HG03469 (cell line): ENCODE measurements around the gene NETO1.

Experiments used
- ATAC-seq: cut with Tn5 transposase; IDR thresholded peaks from one replicate; pipeline ENCODE4 v1.9.1; 2021; ENCODE audit warnings: mild to moderate bottlenecking, moderate library complexity, moderate number of reproducible peaks; ENCODE audit not compliant: unreplicated experiment

NETO1 gene

DNA sequence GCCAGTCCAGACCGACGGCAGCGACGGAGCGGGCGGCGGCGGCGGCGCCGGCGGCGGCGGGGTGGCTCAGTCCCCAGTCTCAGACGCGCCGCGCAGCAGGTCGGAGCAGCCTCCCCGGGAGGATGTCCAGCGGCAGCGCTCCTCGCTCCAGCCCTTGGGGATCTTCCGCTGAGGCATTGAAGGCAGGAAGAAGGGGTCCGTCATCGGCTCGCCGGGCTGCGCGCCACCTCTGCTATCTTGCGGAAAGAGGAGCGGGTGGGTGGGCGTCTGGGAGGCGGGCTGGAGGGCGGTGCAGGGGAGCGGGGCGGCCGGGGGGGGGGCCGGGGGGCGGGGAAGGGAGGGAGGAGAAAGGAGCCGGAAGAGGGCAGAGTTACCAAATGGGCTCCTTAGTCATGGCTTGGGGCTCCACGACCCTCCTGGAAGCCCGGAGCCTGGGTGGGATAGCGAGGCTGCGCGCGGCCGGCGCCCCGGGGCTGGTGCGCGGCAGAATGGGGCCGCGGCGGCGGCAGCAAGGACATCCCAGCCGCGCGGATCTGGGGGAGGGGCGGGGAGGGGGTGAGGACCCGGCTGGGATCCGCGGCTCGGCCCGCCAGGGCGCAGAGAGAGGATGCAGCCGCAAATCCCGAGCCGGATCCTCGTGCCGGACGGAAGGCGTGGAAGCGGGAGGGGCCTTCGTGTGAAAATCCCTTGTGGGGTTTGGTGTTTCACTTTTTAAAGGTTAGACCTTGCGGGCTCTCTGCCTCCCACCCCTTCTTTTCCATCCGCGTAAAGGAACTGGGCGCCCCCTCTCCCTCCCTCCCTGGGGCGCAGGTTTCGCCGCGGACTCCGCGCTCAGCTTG lies at the start of gene NETO1:
Gene NETO1, minus strand, starts transcription at position 242 of the 839 bp plus-strand sequence. CDS start 696 bp downstream, outside the sequence.
- ATAC-seq, result no peak

DNA sequence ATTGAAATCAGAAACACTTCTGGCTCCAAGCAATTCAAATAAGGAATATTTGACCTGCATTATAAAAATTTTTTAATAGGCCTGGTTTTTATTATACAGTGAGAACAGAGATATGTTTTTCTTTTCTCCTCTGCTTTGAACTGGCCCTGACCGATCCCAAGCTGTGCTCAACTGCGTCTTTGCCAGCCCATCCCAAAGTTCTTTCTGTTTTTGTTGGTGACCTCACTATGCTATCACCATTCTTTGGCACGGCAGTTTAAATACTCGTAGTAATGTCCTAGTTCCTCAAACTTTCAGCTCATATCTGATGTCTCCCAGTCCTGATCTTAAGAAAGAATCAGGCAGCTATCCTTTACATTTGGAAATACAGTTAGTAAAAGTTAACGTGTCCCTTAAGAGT lies 42.3 kb upstream of the NETO1 start:
- ATAC-seq, result no peak

- no peak for ATAC-seq
These were observed 40.4 kb upstream of the NETO1 start for GRCh38 chr18:72908181-72908580.

GRCh38 chr18:72903033-72903432 lies 35.2 kb upstream of the NETO1 start:
- no peak for ATAC-seq

- no peak for ATAC-seq
These were observed 31.6 kb upstream of the NETO1 start for GRCh38 chr18:72899338-72899737.

DNA sequence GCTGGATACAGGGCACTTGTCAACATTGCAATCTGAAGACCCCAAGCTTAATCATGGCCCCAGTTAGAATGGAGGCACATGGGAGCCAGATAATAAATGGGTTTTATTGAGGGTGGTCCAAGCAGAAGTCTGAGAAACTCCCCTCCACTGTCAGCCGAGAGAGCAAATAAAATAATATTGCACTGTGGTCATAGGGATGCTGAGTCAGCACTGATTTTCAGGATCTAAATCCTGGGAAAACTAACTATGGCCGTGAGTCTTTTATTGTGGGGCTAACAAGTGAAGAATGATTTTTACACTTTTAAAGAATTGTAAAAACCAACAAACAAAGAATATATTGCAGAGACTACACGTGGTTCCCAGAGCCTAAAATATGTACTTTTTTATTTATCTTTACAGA lies 31.1 kb upstream of the NETO1 start:
- no peak for ATAC-seq

DNA sequence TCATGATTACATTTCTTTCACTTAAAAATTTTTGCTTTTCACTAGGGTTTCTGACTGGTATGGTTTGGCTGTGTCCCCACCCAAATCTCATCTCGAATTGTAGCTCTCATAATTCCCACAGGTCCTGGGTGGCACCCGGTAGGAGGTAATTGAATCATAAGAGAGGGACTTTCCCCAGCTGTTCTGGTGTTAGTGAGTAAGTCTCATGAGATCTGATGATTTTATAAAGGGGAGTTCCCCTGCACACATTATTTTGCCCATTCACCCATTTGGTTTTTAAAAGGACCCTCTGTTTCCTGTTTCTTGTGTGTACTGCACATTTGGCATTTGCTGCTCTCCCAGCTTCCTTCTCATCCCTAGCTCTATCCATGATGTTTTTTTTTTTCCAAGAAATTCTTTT lies 27.8 kb upstream of the NETO1 start:
- ATAC-seq, result no peak

DNA sequence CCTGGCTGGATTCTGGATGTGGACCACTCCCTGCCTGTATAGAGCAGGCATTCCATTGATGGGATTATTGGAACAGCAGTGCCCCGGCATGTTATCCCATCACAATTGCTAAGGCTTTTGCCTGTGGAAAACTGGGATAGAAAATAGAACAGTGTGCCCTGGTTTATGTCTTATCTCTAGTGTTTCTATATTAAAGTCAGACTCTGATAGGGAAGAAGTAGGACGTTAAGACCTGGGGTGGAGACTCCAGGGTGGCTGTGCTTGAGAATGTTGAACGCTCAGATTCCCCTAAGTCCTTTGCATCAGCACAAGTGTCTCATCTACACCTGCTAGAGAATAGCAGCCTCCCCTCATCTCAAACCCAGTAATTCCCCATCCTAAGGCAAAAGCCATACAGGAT lies 10.8 kb upstream of the NETO1 start:
- no peak for ATAC-seq

DNA sequence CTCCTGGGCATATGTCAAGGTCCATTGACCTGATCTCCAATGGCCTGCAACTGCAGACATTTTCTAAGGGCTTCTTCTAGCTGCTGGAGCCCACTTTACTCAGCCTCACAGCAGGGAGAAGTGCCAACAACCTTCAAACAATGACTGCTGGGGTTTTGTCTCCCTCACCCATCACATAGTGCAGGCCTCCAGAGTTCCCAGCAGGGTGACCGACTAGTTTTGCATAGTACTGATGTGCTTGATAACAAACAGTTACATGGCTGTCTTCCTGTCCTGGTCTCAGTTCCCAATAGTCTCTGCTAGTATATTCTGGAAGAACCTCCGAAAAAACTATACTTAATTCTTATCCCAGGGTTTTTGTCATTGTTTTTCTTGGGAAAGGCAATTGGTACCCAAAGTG lies 10.4 kb upstream of the NETO1 start:
- no peak for ATAC-seq

DNA sequence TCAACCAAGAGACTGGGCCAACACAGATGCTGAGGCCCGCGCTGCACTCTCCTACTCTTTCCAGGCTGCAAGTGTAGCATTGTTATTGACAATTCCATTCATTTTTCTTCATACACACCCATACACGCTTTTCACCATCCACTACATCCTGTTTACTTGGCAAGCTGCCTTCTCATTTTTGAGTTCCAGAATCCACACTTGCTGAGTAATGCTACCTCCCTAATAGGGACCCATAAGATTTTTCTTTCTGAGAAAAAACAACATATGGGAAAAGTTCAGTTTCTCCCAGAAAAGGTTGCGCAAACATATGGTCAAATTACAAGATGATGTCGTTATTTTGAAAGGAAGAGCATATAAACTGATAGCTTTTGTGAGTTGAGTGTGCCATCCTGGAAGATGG lies 3.3 kb upstream of the NETO1 start:
- no peak for ATAC-seq

DNA sequence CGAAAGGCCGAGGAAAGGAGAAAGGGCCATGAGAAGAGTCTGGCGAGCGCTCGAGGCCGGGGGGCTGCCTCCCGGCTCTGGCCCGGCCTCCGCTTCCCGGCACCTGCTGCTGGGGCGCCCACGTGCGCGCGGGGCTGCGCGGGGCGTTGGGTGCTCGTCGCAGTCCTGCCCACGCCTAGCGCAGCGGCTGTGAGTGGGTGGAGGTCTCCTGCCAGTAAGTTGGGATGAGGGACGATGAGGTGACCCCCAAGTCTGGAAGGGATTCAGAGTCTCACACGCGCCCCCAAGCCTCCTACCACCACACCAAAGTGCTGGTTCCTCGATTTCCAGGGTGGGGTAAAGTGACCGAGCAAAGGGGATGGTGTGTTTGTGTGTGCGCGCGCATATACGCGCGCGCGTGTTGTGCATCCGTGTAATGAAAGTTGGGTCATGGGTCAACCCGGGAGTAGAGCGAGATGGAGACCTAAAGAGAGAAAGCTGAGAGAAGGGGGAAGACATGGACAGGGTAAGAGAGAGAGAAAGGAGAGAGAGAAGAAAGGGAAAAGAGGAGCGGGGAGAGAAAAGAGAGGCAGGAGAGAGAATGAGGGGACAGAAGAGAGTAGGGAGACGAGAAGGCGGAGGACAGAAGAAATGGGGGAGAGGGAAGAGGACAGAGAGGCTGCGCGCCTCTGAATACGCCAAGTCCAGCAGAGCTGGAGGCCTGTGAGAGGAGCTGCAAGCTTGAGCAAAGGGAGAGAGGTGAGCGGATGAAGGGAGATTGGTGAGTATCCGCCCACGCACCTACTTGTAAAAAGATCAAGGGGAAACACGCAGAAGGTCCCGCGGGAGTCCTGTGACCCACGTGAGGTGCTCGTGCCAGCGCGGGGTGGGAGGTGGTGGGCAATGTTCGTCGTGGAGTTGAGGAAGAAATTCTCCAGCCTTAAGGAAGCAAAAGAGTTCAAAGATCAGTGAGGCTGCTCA lies 1.7 kb upstream of the NETO1 start:
- ATAC-seq, result no peak

DNA sequence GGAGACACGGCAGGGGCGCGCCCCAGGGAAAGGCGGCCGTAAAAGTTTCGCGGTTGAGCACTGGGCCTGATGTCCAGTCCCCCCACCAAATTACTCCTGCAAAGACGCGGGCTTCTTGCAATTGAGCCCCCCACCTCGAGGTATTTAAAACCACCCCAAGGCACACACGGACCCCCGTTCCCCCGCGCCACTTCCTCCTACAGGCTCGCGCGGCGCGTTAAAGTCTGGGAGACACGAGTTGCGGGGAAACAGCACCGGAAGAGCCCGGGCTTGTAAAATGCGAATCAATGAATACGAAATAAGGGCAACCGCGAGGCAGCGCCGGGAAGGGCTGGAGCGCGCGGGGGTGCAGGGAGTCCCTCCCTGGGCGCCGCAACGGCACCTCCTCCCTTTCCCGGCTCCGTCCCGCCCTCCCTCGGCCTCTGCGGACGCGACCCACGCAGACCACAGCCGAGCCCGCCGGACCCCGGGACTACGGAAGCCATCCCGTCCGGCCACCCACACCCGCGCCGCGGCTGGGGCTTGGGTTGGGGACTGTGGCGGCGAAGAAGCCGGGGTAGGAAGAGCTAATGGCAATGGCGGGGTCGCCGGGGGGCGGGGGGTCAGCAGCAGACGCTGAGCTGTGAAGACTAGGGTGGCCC lies 918 bp upstream of the NETO1 start:
- ATAC-seq, result no peak

- no peak for ATAC-seq
These were observed 664 bp downstream of the NETO1 start for GRCh38 chr18:72866901-72867745.

DNA sequence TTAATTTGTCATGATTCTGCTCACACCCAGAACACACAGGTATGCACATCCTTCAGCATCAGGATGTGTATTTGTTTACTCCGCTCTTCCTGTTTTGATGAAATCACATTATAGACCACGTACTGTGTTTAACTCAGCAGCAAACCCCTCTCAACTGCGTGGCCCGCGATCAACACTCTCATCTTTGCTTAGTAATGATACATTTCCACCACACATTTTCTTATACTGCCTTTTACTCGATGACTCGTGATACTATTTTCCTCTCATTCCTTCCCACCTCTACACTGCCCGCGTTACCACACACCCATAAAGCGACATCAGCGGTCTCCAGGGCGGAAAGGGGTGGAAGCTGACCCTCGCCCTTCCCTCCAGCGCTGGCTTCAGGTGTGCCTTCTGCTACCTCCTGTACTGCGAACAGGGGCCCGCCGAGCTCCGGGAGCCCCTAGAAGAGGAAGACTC lies 1.3 kb downstream of the NETO1 start:
- no peak for ATAC-seq

- no peak for ATAC-seq
These were observed 4.0 kb downstream of the NETO1 start for GRCh38 chr18:72863754-72864153.

GRCh38 chr18:72859088-72859487 lies 8.7 kb downstream of the NETO1 start:
- no peak for ATAC-seq

DNA sequence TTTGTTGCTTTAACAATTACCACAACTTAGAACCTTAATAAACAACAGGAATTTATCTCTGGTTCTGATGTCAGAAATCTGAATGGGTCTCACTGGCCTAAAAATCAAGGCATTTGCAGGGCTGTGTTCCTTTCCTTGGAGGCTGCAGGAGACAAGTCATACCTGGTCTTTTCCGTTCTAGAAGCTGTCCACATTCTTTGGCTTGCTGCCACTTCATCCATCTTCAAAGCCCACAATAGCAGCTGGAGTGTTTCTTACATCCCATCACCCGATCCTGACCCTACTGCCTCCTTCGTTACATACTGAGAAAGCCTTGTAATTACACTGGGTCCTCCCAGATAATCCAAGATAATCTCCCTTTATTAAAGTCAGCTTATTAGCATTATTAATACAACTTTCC lies 18.1 kb downstream of the NETO1 start:
- no peak for ATAC-seq

GRCh38 chr18:72848503-72849237 lies 19.1 kb downstream of the NETO1 start:
- ATAC-seq, result no peak

DNA sequence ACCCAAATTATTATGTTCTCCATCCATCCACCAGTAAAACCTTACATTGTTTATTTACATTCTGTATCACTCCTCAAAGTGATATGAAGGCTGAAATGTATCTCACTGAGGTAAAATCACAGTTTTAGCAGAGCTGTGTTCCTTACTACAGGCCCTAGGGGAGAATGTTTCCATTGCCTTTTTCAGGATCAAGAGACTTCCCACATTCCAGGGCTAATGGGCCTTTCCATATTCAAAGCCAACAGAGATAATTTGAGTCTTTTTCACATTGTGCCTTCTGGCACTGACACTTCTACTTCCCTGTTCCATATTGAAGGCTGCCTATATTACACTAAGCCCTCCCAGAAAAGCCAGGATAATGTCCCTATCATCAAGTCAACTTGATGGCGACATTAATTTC lies 20.0 kb downstream of the NETO1 start:
- no peak for ATAC-seq
